Ovary (tissue), 3 donors: ENCODE results near the gene GRB7.

ENCODE experiments used
- CTCF ChIP-seq, 3 donors: fragments of 450-650 bp in 2 of 3; fragments of 200-600 bp in 1 of 3; IDR thresholded peaks; one replicate each; pipeline versions ENCODE4 v1.5.1 to v1.8.0; 2016 to 2022; ENCODE audit warnings: antibody characterized with exemption in 3 of 3, mild to moderate bottlenecking in 1 of 3
- EP300 ChIP-seq: sonication (generic); formaldehyde crosslinking; IDR thresholded peaks from one replicate; pipeline ENCODE4 v1.6.1; 2017; ENCODE audit warnings: antibody characterized with exemption
- POLR2A ChIP-seq: fragments of 450-650 bp; IDR thresholded peaks from one replicate; pipeline ENCODE4 v1.6.1; 2017; ENCODE audit warnings: antibody characterized with exemption, mild to moderate bottlenecking, moderate library complexity
- donor health status: DM: no; HTN: no; CAD: no.

- TF ChIP-seq POLR2A (no peak), CTCF (IDR thresholded peaks at IDR 0.05) (no peak), EP300 (no peak)
Measured at GRCh38 chr17:39792526-39793221, 54.9 kb downstream of the GRB7 start.
